Lower lobe of right lung (tissue), 2 donors: Measurements from ENCODE around the gene SEC24D. TPM values are rescaled to one million over a fixed set of nuclear protein-coding genes. Genes with fewer than 3 reads are reported as not detected.
A peak's percentile ranks its signal among the peaks of the same experiment; 100 is the strongest.

ENCODE experiments used
- ATAC-seq, 2 donors: fragments of 200-7000 bp; cut with Tn5 transposase; one replicate each; pipeline ENCODE4 v1.9.1; 2020 to 2022; ENCODE audit warnings: mild to moderate bottlenecking in 2 of 2, moderate library complexity in 2 of 2
- DNase-seq: peaks from one replicate; pipeline ENCODE4 v3.0.0-alpha.2; 2020
- H3K27ac ChIP-seq: fragments of 200-600 bp; one replicate; pipeline ENCODE4 v1.8.0; 2022
- H3K27me3 ChIP-seq: fragments of 200-600 bp; one replicate; pipeline ENCODE4 v1.8.0; 2022; ENCODE audit warnings: low read depth
- H3K36me3 ChIP-seq: fragments of 200-600 bp; one replicate; pipeline ENCODE4 v1.8.0; 2022; ENCODE audit warnings: mild to moderate bottlenecking
- H3K4me1 ChIP-seq: fragments of 200-600 bp; one replicate; pipeline ENCODE4 v1.8.0; 2022
- H3K4me3 ChIP-seq: fragments of 200-600 bp; one replicate; pipeline ENCODE4 v1.8.0; 2022; ENCODE audit warnings: mild to moderate bottlenecking
- H3K9me3 ChIP-seq: fragments of 200-600 bp; one replicate; pipeline ENCODE4 v1.8.0; 2022
- intact Hi-C: fragments of 100-400 bp; cut with DNase I; formaldehyde crosslinking; loops from one replicate; pipeline ENCODE4 v1.11.0; 2022
- total RNA-seq: library from RNA; stranded (reverse); fragmentation: NEBNext Ultra II Directional; extraction: Animal tissue kit (Norgen Biotek cat#: 25700); gene quantifications from one replicate; pipeline ENCODE4 v1.2.1, GENCODE V29; 2021
- TF ChIP-seq, protein P1 (sequence below): fragments of 200-600 bp; IDR thresholded peaks from one replicate; pipeline ENCODE4 v1.8.0; 2022; ENCODE audit warnings: antibody characterized with exemption, mild to moderate bottlenecking
- donor health status: DM: no; HTN: yes; CAD: no; lungs with severe emphysema.

Gene SEC24D
- total RNA-seq, 1 donor from 2014 or later: 45.7 TPM

DNA sequence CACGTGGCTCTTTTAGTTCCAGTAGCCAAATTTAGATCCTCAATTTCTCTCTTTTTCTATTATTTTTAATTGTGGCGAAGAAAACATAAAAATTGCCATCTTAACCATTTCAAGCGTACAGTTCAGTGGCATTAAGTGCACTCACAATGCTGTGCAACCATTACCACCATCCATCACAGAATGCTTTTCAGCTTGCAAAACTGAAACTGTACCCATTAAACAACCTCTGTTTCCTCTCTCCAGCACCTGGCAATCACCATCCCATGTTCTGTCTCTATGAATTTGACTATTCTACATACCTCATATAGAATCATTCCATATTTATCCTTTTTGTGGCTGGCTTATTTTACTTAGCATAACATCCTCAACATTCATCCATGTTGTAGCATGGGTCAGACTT is 75.8 kb downstream of the SEC24D start:
- DNase-seq (no peak), ATAC-seq (no peak)
- intact Hi-C loops: no loop called here
- Histone ChIP-seq H3K9me3 (no peaks in the 10 kb centered on the region), H3K4me1 (peaks cover 21% of the 10 kb centered on the region), H3K27me3 (no peaks in the 10 kb centered on the region), H3K4me3 (no peak overlapping the region), H3K27ac (no peak overlapping the region), H3K36me3 (peaks cover 42% of the 10 kb centered on the region)
- TF ChIP-seq, protein P1, sequence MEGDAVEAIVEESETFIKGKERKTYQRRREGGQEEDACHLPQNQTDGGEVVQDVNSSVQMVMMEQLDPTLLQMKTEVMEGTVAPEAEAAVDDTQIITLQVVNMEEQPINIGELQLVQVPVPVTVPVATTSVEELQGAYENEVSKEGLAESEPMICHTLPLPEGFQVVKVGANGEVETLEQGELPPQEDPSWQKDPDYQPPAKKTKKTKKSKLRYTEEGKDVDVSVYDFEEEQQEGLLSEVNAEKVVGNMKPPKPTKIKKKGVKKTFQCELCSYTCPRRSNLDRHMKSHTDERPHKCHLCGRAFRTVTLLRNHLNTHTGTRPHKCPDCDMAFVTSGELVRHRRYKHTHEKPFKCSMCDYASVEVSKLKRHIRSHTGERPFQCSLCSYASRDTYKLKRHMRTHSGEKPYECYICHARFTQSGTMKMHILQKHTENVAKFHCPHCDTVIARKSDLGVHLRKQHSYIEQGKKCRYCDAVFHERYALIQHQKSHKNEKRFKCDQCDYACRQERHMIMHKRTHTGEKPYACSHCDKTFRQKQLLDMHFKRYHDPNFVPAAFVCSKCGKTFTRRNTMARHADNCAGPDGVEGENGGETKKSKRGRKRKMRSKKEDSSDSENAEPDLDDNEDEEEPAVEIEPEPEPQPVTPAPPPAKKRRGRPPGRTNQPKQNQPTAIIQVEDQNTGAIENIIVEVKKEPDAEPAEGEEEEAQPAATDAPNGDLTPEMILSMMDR: no peak

DNA sequence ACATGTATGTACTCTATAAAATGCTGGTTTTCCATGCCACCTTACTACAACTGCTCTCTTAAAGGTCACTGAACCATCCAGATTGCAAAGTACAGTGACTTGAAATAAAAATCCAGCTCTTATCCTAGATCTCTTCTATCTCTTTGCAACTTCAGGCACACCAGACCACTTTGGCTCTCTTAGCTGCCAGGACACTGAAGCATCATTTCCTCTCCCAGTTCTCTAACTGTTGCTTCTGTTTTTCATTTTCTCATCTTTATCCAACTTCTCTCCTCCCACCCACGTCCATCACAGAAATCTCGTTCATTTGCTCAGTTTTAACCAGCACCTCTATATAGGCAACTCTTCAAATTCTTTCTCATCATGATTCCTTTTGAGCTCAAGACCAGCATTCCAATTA is 76.4 kb downstream of the SEC24D start:
- DNase-seq: no peak
- Histone ChIP-seq H3K27me3 (no peaks in the 10 kb centered on the region), H3K9me3 (no peaks in the 10 kb centered on the region), H3K4me1 (peaks cover 21% of the 10 kb centered on the region), H3K4me3 (no peak overlapping the region), H3K27ac (peak overlapping the region; percentile 4), H3K36me3 (peaks cover 35% of the 10 kb centered on the region)
- no peak for ATAC-seq
- intact Hi-C loops: no loop called here
- TF ChIP-seq, protein P1: no peak

DNA sequence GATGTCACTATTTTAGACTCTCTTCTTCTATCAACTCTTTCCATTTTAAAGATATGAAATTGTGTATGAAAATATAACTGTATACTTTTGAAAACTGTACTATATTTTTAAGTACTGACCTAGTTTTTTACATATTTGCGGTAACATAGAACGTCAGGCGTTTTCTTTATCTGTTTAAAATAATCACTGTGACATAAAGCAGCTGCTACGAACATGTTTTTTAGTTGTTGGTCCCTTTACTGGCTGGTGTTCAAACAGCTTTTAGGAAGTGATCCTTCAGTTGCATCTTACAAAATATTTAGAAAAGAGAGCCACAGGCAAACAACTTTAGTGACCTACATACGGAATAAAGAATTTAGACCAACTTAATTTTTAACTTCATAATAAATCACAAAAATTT is 77.6 kb downstream of the SEC24D start:
- intact Hi-C loops: no loop called here
- Histone ChIP-seq H3K9me3 (no peaks in the 10 kb centered on the region), H3K27me3 (no peaks in the 10 kb centered on the region), H3K4me3 (no peak overlapping the region), H3K27ac (no peak overlapping the region), H3K4me1 (peaks cover 21% of the 10 kb centered on the region), H3K36me3 (peaks cover 24% of the 10 kb centered on the region)
- ATAC-seq: no peak
- no peak for DNase-seq
- TF ChIP-seq, protein P1: no peak

DNA sequence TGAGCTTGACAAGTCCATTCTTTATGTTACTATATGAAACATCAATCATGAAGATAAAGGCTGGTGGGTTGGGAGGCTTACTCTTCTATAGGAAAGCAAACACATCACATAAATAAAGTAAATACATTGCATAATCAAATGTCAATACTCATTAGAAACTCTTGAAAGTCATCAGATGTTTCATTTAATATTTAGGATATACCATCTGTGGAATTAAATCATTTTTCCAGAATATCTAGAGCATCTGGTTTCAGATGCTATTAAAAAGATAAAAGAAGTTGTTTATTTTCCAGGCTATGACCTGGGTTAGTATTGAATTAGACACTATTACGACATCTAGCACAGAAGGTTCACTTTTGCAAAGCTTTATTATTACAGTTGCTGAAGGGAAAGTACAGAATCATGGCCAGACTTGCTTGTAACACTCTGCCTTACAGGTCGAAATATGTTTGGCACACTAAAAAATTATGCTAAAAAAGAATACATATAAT is 78.1 kb downstream of the SEC24D start:
- DNase-seq (no peak), ATAC-seq (no peak)
- peaks cover 19% of the 10 kb centered on the region for H3K36me3 ChIP-seq
- no peak overlapping the region for H3K4me3 ChIP-seq
- intact Hi-C loops: no loop called here
- no peak overlapping the region for H3K27ac ChIP-seq
- H3K4me1 ChIP-seq: peaks cover 21% of the 10 kb centered on the region
- H3K9me3 ChIP-seq: no peaks in the 10 kb centered on the region
- H3K27me3 ChIP-seq: no peaks in the 10 kb centered on the region
- TF ChIP-seq, protein P1: no peak

DNA sequence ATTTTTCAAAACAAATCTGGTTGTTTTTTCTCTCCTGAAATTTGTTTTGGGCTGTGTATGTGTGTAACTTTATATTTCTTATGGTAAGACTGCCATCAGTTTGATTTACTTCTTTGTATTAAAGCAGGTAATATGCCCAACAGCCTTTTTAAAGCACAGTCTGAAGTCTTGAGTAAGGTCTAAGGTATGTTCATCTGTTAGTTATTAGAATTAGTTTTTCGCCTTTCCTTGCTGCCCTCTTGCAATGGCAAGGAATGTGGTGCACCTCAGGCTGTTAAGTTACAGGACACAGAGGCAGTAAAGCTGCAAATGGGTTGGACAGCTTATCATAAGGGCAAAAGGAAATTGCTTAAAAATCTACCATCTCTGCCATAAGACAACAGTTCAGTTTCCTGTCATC is 79.0 kb downstream of the SEC24D start:
- DNase-seq: no peak
- TF ChIP-seq, protein P1: no peak
- intact Hi-C loops: no loop called here
- no peak overlapping the region for H3K27ac ChIP-seq
- no peak overlapping the region for H3K4me3 ChIP-seq
- peaks cover 21% of the 10 kb centered on the region for H3K4me1 ChIP-seq
- peaks cover 20% of the 10 kb centered on the region for H3K36me3 ChIP-seq
- H3K9me3 ChIP-seq: no peaks in the 10 kb centered on the region
- no peak for ATAC-seq
- no peaks in the 10 kb centered on the region for H3K27me3 ChIP-seq

DNA sequence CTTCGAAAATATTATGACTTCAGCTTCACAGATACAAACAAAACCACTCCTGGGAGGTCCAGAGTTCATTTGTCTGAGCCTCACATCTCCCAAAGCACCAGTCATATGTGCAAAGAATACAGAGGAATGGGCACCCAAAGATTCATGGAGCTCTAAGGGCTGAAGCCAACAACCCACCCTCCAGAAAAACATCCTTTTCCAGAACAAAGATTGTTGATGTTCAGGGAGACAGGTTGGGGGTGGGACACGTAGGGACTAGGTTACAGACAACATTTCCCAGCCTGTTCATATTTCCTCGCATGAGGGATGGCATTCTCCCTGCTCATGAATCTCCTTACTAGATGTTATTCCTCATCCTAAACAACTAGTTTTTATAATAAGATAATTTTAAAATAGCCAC is 79.5 kb downstream of the SEC24D start:
- Histone ChIP-seq H3K27ac (no peak overlapping the region), H3K36me3 (peaks cover 25% of the 10 kb centered on the region), H3K4me3 (no peak overlapping the region), H3K27me3 (no peaks in the 10 kb centered on the region), H3K4me1 (peaks cover 21% of the 10 kb centered on the region), H3K9me3 (no peaks in the 10 kb centered on the region)
- no peak for DNase-seq
- TF ChIP-seq, protein P1: no peak
- no peak for ATAC-seq
- intact Hi-C loops: no loop called here
